Measurements from ENCODE around the gene ADAMTSL3.

The ADAMTSL3 gene, protein sequence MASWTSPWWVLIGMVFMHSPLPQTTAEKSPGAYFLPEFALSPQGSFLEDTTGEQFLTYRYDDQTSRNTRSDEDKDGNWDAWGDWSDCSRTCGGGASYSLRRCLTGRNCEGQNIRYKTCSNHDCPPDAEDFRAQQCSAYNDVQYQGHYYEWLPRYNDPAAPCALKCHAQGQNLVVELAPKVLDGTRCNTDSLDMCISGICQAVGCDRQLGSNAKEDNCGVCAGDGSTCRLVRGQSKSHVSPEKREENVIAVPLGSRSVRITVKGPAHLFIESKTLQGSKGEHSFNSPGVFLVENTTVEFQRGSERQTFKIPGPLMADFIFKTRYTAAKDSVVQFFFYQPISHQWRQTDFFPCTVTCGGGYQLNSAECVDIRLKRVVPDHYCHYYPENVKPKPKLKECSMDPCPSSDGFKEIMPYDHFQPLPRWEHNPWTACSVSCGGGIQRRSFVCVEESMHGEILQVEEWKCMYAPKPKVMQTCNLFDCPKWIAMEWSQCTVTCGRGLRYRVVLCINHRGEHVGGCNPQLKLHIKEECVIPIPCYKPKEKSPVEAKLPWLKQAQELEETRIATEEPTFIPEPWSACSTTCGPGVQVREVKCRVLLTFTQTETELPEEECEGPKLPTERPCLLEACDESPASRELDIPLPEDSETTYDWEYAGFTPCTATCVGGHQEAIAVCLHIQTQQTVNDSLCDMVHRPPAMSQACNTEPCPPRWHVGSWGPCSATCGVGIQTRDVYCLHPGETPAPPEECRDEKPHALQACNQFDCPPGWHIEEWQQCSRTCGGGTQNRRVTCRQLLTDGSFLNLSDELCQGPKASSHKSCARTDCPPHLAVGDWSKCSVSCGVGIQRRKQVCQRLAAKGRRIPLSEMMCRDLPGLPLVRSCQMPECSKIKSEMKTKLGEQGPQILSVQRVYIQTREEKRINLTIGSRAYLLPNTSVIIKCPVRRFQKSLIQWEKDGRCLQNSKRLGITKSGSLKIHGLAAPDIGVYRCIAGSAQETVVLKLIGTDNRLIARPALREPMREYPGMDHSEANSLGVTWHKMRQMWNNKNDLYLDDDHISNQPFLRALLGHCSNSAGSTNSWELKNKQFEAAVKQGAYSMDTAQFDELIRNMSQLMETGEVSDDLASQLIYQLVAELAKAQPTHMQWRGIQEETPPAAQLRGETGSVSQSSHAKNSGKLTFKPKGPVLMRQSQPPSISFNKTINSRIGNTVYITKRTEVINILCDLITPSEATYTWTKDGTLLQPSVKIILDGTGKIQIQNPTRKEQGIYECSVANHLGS (N-terminal part only)

DNA sequence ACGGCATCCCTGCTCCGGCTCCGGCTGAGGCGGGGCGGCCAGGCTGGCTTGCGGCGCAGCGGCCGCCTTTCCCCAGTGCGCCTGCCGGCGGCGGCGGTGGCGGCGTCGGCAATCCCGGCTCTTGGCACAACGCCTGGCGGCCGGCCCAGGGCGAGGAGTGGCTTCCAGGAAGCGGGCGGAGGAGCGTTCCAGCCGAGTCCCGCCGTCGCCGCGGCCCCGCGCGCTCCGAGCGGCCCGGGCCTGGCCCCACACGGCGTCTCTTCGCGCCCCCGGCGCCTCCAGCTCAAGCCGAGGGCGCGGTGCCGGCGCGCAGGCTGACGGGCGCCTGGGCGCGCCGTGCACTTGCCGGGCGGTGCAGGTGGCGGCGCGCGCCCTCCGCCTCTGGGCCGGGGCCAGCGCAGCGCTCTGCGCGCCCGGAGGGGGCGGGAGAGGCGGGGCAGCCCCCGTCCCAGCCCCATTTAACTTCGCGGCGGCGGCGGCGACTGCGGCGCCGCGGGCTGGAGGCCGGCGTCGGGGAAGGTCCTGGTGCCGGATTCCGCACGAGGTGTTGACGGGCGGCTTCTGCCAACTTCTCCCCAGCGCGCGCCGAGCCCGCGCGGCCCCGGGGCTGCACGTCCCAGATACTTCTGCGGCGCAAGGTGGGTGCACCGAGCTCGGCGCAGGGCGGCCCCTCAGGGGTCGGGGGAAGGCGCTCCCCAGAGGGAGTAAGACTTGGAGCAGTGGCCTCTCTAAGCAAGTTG lies at the start of gene ADAMTSL3:
Gene ADAMTSL3 (plus strand): TSS at position 485 of the 740 bp plus-strand sequence. CDS start 1,639 bp downstream, outside the sequence.
- DNase-seq (ENCODE audit: low read depth in 2 of 2): no peak

DNA sequence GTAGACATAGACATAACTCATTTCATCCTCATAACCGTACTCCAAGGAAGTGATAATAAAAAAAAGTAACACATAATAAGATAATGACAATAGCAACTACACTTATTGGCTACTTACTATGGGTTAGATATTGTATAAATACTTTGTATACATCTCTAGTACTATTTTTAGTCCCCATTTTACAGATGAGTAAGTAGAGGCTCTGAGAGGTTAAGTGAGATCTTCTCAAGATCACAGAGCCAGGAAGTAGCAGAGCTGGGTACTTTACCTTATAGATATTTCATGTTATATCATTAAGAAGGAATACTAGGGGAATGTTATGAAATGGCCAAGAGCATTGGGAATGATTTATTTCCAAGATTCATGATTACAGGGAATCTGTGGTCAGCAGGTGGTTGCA lies 49.4 kb upstream of the ADAMTSL3 start:
- no peak for DNase-seq (ENCODE audit: low read depth in 2 of 2)

GRCh38 chr15:83605111-83605945 lies 48.6 kb upstream of the ADAMTSL3 start:
- DNase-seq (ENCODE audit: low read depth in 2 of 2): no peak

GRCh38 chr15:83610132-83610531 lies 43.8 kb upstream of the ADAMTSL3 start:
- no peak for DNase-seq (ENCODE audit: low read depth in 2 of 2)

- DNase-seq (ENCODE audit: low read depth in 2 of 2): no peak
Measured at GRCh38 chr15:83610901-83611685, 42.8 kb upstream of the ADAMTSL3 start.

DNA sequence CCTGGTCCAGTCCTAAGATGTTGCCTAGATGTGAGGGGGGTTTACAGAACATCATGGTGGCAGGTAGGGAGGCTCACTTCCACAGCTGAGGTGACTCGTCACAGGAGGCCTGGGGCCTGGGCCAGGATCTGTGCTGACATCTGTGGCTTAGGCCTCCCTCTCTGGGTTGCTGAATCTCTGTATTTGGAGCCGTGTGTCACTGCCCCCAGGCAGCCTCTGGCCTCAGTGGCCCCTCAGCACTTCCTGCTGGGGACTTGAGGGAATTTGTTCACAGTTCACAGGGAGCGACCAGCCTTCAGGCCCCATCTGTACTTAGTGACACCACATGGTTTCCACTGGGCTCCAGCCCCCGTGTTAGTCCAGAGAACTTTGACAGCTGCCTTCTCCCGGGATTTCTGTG lies 41.7 kb upstream of the ADAMTSL3 start:
- no peak for DNase-seq (ENCODE audit: low read depth in 2 of 2)

DNA sequence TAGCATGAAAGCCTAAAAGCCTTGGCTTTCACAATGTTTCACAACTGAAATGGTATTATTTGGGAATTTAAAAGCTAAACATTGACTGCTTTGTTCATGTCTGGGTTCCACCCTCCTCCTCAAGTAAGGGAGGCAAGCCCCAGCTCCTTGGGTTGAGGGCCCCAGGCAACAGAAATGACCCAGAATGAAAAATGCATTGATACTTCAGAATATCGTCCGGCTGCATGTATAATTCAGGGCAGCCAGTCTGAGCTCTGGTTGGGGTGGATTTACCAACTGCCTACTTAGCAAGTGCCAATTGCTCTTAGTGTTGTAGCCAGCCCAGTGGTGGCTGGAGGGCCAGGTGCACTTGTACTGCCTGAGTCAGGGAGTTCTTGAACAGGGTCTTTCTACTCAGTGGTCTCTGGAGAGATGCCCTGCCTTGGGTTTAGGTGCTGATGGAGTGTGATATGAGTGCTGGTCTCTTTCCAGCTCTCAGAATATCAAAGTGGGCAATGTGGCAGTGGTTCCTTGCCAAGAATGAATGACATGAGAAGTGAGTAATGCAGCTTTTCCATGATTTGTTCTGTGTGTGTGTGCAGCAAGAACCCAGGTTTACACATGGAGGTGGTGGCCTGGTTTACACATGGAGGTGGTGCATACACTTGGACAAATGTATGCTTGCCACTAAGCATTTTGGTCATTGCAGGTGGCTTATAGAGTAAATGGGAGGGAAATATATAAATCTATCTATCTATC lies 40.9 kb upstream of the ADAMTSL3 start:
- DNase-seq (ENCODE audit: low read depth in 2 of 2): no peak

GRCh38 chr15:83613714-83614113 lies 40.2 kb upstream of the ADAMTSL3 start:
- DNase-seq (ENCODE audit: low read depth in 2 of 2): no peak

GRCh38 chr15:83616840-83617239 lies 37.1 kb upstream of the ADAMTSL3 start:
- no peak for DNase-seq (ENCODE audit: low read depth in 2 of 2)

DNA sequence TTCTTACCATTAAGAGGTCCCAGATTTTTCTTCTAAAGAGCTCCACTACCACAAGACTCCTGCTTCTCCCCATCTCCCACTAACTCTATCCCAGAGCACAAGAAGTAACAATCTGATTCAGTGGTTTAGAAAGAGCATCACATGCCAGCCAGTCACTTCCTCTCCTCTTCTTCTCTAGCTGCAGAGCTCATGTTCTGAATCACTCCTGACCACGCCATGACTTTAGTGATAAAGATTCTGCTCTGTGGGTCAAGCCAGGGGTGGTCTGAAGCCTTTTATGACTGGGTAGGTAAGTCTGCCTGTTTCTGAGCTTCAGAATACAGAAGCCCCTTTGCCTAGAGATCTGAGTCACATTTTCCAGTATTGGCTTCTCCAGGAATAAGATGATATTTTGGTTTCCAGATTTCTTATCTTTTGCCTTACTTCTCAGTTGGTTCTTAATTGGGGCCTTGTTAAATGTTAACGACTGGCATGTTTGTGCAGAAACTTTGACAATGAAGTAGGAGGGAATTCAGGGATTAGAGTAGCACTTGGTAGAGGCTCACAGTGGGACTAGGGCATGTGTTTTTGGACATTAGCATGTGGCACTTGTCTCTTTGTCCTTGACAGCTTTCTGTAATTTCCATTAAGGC lies 27.6 kb upstream of the ADAMTSL3 start:
- no peak for DNase-seq (ENCODE audit: low read depth in 2 of 2)

GRCh38 chr15:83631534-83631933 lies 22.4 kb upstream of the ADAMTSL3 start:
- DNase-seq (ENCODE audit: low read depth in 2 of 2): no peak

- DNase-seq (ENCODE audit: low read depth in 2 of 2): no peak
Measured at GRCh38 chr15:83643201-83643600, 10.7 kb upstream of the ADAMTSL3 start.

DNA sequence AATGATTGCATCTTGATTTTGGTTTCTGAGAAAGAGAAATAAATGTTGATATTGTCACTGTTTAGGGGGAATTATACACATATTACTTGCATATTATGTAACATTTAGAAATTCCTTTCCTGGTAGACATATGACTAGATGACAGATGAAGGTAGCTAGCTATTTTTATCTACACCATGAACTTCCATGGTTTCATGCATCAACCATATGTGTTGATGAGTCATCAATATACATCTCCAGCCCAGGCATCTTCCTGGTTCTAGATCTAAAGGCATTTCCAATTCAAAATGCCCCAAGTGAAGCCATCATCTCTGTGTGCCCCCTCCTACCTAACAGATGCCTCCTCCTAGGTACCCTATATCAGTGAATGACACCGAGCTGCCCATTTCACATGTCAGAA lies 9.5 kb upstream of the ADAMTSL3 start:
- DNase-seq (ENCODE audit: low read depth in 2 of 2): no peak

DNA sequence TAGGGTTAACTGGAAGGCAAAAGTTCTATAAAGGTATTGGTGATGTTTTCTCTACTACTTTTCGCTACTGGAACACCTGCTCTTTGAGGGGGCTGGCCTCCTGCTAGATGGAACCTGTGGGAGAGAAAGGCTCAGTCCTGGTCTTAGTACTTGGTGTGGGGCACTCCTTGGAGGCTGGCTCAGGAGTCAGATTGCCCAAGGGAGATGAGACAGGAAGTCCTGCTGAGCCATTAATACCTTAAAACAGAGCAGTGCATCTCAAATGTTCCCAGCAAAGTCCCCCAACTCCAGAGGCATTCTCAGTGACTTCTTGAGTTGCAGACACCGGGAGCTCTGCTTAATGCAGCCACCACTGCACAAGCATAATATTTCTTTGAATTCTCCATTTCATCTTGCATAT lies 3.1 kb upstream of the ADAMTSL3 start:
- DNase-seq (ENCODE audit: low read depth in 2 of 2): no peak

DNA sequence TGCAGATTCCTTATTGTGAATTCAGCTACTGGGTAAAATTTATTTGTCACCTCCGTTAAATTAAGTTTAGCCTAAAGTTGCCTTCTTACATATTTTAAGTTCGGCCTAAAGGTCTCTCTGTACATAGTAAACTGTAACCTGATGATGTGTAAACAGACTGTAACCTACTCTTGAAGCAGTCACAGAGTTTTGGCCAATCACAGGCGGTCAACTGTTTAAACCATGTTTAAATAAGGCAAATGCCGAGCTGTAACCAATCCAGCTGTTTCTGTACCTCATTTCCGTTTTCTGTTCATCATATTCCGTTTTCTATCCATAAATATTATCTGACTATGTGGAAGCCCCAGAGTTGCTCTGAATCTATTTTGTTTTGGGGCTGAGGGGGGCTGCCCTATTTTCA lies 2.4 kb upstream of the ADAMTSL3 start:
- no peak for DNase-seq (ENCODE audit: low read depth in 2 of 2)

DNA sequence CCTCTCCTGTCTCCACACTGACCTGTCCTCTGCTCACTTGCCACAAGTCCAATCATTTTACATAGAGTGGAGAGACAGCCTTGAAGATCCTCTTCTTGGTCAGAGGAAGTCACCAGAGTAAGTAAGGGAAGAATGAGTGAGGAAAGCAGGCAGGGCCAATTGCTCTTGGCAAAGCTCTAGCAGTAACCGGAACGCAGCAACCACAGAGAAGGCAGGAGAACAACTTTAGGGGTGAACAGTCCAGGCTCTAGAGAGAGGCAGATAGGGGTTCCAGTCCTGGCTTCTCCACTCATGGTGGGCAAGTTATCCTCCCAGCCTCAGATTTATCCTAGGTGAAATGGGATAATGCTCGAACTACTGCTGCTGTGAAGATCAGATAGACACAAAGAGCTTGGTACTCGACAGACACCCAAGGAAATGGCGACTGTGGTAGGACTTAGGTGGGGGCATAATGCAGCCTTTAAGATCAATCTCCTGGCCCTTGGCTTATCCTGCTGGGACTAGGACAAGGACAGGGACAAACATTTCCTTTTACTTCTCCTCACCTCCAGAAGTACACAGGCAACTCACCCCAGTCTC lies 1.2 kb upstream of the ADAMTSL3 start:
- DNase-seq (ENCODE audit: low read depth in 2 of 2): no peak

DNA sequence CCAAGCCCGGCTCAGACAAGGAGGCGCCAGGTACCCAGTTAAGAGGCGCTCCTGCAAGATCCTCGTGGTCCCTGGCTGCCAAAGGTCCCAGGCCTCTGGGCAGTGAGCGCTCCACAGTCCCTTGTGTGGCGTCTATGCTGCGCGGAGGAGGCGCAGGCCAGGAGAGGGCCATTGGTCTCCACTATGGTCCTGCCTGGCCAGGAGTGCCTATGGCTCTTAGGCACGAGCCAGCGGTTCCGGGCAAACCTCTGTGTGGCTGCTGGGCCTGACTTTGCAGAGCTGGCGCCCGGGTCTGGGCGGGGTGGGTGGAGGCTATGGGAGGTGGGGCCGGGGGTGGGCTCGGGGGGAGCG lies 660 bp upstream of the ADAMTSL3 start:
- DNase-seq (ENCODE audit: low read depth in 2 of 2): no peak

Data from stimulated activated CD4-positive, alpha-beta T cell treated with anti-CD3 and anti-CD28 coated beads, Interleukin-12 subunit alpha, Interleukin-12 subunit beta, amount 100 ng/mL, for 24 hours (primary cell).